Measurements from ENCODE around the gene CCDC107. TPM values are rescaled to one million over a fixed set of nuclear protein-coding genes. Genes with fewer than 3 reads are reported as not detected.

Gene CCDC107
- total and polyA plus RNA-seq, 2 experiments from 2014 or later = 6.9 to 18.4 TPM

GRCh38 chr9:35615981-35616680 is 42.0 kb upstream of the CCDC107 start:
- H3K4me1 ChIP-seq (ENCODE audit: insufficient read depth) = peaks cover 14% of the 10 kb centered on the region
- Mint-ChIP-seq H3K27ac (no peak overlapping the region), H3K27me3 (ENCODE audit: insufficient read depth, low read depth, poor library complexity) (peaks cover 31% of the 10 kb centered on the region), H3K36me3 (ENCODE audit: low read depth) (no peaks in the 10 kb centered on the region), H3K4me1 (peaks cover 14% of the 10 kb centered on the region), H3K9me3 (no peaks in the 10 kb centered on the region), H3K4me3 (peak overlapping the region; percentile 78)
- no peaks in the 10 kb centered on the region for H3K9me2 ChIP-seq (ENCODE audit: insufficient read depth)
- peak overlapping the region; percentile 85 for H3K4me3 ChIP-seq
- peak; percentile 42 for DNase-seq (ENCODE audit: low spot score)
- H3K36me3 ChIP-seq (ENCODE audit: insufficient read depth) = no peaks in the 10 kb centered on the region
- no peak overlapping the region for H3K27ac ChIP-seq (ENCODE audit: low read depth)
- peak overlapping the region; percentile 95 for H3K4me2 ChIP-seq
- peak; percentile 70 for ATAC-seq
- no peaks in the 10 kb centered on the region for H4K20me1 ChIP-seq (replicated peaks; ENCODE audit: insufficient read depth)
- no peak for TF ChIP-seq JUNB (IDR thresholded peaks at IDR 0.05; ENCODE audit: unreplicated experiment)
- TF ChIP-seq NANOG (IDR thresholded peaks at IDR 0.05; ENCODE audit: borderline replicate concordance) = no peak
- H3K27me3 ChIP-seq (ENCODE audit: insufficient read depth) = peaks cover 33% of the 10 kb centered on the region
- H3K79me2 ChIP-seq (replicated peaks; ENCODE audit: insufficient read depth) = no peaks in the 10 kb centered on the region
- H2AFZ ChIP-seq = peak overlapping the region; percentile 100
- peaks cover 17% of the 10 kb centered on the region for H3F3A ChIP-seq (replicated peaks; ENCODE audit: low read depth)

- no peaks in the 10 kb centered on the region for H4K20me1 ChIP-seq (replicated peaks; ENCODE audit: insufficient read depth)
- H3K27me3 ChIP-seq (ENCODE audit: insufficient read depth) = peaks cover 33% of the 10 kb centered on the region
- H3K4me3 ChIP-seq = peak overlapping the region; percentile 85
- Mint-ChIP-seq H3K4me3 (peak overlapping the region; percentile 78), H3K27ac (no peak overlapping the region), H3K36me3 (ENCODE audit: low read depth) (no peaks in the 10 kb centered on the region), H3K9me3 (no peaks in the 10 kb centered on the region), H3K27me3 (ENCODE audit: insufficient read depth, low read depth, poor library complexity) (peaks cover 31% of the 10 kb centered on the region), H3K4me1 (peaks cover 14% of the 10 kb centered on the region)
- DNase-seq (ENCODE audit: low spot score) (peak; percentile 89), ATAC-seq (peak; percentile 84)
- H3K4me1 ChIP-seq (ENCODE audit: insufficient read depth) = peaks cover 14% of the 10 kb centered on the region
- no peak overlapping the region for H3K27ac ChIP-seq (ENCODE audit: low read depth)
- H3K36me3 ChIP-seq (ENCODE audit: insufficient read depth) = no peaks in the 10 kb centered on the region
- peaks cover 17% of the 10 kb centered on the region for H3F3A ChIP-seq (replicated peaks; ENCODE audit: low read depth)
- H3K4me2 ChIP-seq = peak overlapping the region; percentile 95
- no peaks in the 10 kb centered on the region for H3K9me2 ChIP-seq (ENCODE audit: insufficient read depth)
- peak overlapping the region; percentile 100 for H2AFZ ChIP-seq
- H3K79me2 ChIP-seq (replicated peaks; ENCODE audit: insufficient read depth) = no peaks in the 10 kb centered on the region
- TF ChIP-seq ETS1 (IDR thresholded peaks at IDR 0.05) = peak; percentile 38; the same call in 1 of the 2 replicates
- TF ChIP-seq JUNB (IDR thresholded peaks at IDR 0.05; ENCODE audit: unreplicated experiment) = no peak
- peak; percentile 96 for TF ChIP-seq CREB1 (CRISPR knock-in tag; IDR thresholded peaks at IDR 0.05; ENCODE audit: low read depth)
- TF ChIP-seq EZH2 (IDR thresholded peaks at IDR 0.05; ENCODE audit: low read depth, unreplicated experiment) = no peak
- TF ChIP-seq POLR2AphosphoS5 (IDR thresholded peaks at IDR 0.05; ENCODE audit: low read depth) = peak; percentile 49; the same call in 1 of the 2 replicates
- peak; percentile 20 to 52 for TF ChIP-seq CTCF (conservative IDR thresholded peaks at IDR 0.05; ENCODE audit: low read depth in 2 of 2)
Observed at GRCh38 chr9:35616681-35617459, 41.2 kb upstream of the CCDC107 start.
